Epithelial cell of proximal tubule (primary cell): ENCODE data around the gene CHRNG. TPM values are rescaled to one million over a fixed set of nuclear protein-coding genes. Genes with fewer than 3 reads are reported as not detected.

ENCODE experiments used
- DNase-seq: peaks from one replicate; pipeline ENCODE4 v3.0.0-alpha.2; 2011; ENCODE audit warnings: low read depth
- H3K4me3 ChIP-seq: 2 replicates; pipeline ENCODE4 v1.5.1; 2011; ENCODE audit warnings: low read depth, mild to moderate bottlenecking, low read length
- CTCF ChIP-seq: conservative IDR thresholded peaks from 2 replicates; pipeline ENCODE4 v1.5.1; 2012; ENCODE audit warnings: low read depth, mild to moderate bottlenecking, low read length
- total RNA-seq: library from RNA; depleted of rRNA; stranded (reverse); fragments of >200 nt; gene quantifications from 2 replicates; pipeline ENCODE4 v1.2.3, GENCODE V29; 2015

Gene CHRNG, protein sequence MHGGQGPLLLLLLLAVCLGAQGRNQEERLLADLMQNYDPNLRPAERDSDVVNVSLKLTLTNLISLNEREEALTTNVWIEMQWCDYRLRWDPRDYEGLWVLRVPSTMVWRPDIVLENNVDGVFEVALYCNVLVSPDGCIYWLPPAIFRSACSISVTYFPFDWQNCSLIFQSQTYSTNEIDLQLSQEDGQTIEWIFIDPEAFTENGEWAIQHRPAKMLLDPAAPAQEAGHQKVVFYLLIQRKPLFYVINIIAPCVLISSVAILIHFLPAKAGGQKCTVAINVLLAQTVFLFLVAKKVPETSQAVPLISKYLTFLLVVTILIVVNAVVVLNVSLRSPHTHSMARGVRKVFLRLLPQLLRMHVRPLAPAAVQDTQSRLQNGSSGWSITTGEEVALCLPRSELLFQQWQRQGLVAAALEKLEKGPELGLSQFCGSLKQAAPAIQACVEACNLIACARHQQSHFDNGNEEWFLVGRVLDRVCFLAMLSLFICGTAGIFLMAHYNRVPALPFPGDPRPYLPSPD
- not detected in 2 replicates for total RNA-seq

DNA sequence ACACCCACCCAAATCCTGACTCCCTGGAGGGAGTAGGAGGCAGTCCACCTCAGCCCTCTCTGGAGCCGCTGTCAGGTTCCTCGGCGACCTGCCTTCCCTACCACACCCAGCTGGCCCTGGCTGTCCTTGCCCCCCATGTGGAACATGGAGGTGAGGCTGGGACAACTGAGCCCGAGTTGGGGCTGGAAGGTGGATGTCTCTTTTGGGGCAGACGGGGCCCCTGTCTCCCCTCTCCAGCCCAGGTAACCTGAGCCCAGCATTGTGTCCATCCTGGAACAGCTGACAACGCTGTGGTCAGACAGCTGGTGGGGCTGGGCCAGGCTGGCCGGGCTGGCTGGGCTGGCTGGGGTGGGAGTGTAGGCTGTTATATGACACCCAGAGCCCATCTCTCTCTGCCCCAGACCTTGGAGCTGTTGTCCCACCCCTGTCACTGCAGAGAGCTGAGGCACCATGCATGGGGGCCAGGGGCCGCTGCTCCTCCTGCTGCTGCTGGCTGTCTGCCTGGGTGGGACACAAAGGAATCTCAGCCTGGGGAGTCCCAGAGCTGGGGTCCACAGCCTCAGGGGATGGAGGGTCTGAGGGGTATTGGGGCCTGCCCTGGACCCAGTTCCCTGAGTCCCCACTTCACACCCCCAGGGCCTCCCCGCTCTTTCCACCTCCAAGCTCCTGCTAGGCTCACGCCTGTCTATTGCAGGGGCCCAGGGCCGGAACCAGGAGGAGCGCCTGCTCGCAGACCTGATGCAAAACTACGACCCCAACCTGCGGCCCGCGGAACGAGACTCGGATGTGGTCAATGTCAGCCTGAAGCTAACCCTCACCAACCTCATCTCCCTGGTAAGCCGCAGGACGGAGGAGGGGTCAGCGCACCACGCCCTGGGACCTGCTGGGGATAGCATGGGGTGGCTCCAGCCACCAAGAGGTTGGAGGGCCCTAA lies at the start of gene CHRNG:
Gene CHRNG, plus strand, starts transcription at position 395 of the 934 bp plus-strand sequence. Its CDS starts 56 bp downstream, at position 451.
- TF ChIP-seq CTCF = no peak

DNA sequence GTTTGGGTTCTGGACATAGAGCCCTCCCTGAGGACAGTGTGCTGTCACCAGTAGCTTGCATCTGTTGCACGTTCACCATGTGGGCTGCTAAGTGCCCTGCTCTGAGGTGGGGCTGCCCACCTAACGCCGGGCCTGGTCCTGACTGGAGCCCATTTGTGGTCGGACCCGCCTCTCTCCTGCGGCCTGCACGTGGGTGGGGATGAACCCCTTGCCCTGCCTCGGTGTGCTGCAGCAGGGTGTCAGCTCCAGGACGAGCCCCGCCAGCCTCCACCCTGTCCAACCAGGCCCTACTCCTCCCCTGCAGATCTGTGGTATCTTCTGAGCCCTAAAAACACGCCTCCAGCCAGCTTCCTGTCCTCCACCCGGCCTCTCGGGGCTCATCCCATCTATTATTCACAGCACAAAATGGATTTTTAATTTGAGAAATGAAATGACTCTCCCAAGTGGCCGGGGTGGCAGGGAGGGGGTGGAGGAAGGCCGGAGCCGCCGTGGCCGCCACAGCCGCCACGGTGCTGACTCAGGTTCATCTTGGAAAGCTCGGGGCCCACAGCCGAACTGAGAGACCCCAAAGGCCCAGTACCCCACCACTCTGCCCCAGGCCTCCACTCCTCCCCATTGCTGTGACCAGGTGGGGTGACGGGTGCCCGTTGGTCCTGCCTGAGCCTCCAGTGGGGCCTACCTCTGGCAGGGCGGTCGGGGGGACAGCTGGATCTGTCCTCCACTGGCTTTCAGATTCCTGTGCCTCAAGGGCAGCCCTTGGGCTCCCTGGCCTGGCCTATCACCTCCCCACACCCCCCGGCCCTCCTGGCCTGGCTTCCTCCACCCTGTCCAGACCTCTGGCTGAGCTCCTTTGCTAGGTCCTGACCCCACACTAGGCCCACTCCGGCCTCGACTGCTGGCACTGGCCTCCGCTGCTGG lies 49.0 kb upstream of the CHRNG start:
- H3K4me3 ChIP-seq = no peak overlapping the region
- no peak for TF ChIP-seq CTCF
- no peak for DNase-seq

More for the DNA sequence above, at the start of gene CHRNG:
- no peak for DNase-seq
- H3K4me3 ChIP-seq = no peak within 1 kb of the TSS

DNA sequence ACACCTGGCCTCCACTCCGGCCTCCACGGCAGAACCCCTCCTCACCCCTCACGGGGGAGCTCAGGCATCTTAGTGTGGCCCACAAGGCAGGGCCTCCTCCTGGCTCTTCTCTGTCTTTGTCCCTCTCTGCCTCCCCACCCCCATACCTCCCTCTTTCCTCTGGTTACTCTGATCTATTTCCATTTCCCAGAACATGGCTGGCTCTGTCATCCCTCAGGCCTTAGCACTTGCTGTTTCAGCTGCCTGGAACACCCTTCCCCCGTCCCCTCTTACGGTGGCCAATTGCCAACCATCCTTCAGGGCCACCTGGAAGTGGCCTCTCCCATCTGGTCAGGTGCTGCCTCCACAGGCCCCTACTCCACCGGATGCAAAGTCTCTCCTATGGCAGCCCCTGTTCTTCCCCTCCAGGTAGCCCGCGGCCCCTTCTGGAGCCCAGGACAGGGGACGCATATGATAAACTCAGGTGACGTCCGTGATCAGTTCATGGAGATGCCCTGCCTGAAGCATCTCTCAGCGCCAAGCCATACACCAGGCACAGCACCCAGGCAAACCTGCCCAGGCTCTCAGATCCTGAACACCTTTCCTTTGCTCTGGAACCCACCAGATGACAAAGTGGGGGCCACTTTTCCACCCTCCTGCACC lies 48.2 kb upstream of the CHRNG start:
- DNase-seq = no peak
- TF ChIP-seq CTCF = no peak

DNA sequence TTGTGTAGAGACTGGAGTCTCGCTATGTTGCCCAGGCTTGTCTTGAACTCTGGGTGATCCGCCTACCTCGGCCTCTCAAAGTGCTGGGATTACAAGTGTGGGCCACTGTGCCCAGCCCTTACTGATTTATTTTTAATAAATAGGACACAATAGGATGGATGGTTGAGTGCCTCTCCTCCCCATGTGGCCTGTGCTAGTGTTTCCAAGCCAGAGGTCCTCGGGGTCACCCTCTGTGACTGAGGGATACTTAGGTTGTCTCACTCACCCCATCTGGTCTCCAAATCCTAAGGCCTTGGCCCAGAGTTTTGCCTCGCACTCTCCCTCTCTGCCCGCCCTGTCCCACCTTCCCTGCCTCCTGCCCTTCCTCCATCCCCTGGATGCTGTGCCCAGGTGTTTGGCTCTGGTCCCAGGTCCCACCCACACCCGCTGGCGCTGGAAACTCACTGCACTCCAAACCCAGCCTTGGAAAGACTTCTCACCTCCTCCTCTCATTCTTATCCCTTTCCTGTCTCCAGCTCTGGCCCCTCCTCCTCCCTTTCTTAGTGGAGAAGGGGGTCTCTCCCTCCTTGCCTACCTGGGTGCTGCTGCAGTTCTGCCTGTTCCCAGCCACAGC lies 47.1 kb upstream of the CHRNG start:
- no peak overlapping the region for H3K4me3 ChIP-seq
- TF ChIP-seq CTCF = no peak
- DNase-seq = no peak

More for the DNA sequence above, 48.2 kb upstream of the CHRNG start:
- H3K4me3 ChIP-seq = no peak overlapping the region

DNA sequence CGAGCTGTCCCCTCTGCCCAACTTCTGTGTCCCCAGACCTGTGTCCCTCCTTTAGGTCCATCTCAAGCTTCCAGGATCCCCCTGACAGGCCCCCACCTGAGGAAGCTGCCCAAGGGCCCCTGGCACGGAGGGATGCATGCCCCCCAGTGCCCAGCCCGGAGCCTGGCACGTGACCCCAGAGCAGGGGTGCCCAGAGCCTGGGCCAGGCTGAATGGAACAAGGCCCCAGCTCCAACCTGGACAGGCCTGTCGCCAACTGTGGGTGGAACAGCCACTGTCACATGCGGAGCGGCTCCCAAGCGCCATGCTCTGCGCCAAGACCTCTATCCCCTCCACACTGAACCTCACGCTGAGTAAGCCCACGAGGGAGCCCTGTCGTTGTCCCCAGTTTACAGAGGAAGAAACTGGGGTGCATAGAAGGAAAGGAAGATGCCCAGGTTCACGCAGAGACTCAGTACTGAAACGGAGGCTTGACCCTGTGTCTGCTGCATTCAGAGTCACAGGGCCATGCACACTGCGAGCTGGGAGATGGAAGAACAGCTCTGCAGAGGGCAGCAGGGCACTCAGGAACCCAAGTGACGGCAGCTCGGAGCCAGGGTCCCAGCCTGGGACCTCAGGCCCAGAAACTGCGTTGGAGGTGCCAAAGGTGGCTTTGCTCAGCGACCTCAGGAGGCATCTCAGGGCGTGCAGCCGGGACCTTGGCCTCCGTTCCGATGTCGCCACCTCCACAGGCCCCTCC lies 46.4 kb upstream of the CHRNG start:
- DNase-seq = no peak
- no peak overlapping the region for H3K4me3 ChIP-seq
- TF ChIP-seq CTCF = no peak
